GM19351 (cell line): ENCODE data around the gene EPS8.
A peak's percentile ranks its signal among the peaks of the same experiment; 100 is the strongest.

ENCODE experiments used
- ATAC-seq: cut with Tn5 transposase; IDR thresholded peaks from one replicate; pipeline ENCODE4 v1.9.1; 2021; ENCODE audit warnings: mild to moderate bottlenecking, moderate library complexity; ENCODE audit not compliant: unreplicated experiment

Gene EPS8

DNA sequence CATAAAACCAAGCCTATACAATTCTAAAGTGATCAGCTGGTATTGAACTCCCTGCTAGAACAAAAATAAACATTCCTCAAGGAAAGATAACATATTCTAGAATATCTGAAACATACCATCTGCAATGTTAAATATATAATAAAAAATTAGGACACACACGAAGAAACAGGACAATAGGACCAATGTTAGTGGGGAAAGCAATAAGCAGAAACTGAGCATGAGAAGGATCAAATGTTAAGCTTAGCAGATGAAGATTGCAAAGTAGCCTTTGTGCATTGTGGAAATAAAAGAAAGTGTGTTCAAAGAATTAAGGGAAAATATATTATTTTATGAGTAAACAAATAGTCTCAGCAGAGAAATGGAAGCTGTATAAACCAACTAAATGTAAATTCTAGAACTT is 180.8 kb downstream of the EPS8 start:
- no peak for ATAC-seq

DNA sequence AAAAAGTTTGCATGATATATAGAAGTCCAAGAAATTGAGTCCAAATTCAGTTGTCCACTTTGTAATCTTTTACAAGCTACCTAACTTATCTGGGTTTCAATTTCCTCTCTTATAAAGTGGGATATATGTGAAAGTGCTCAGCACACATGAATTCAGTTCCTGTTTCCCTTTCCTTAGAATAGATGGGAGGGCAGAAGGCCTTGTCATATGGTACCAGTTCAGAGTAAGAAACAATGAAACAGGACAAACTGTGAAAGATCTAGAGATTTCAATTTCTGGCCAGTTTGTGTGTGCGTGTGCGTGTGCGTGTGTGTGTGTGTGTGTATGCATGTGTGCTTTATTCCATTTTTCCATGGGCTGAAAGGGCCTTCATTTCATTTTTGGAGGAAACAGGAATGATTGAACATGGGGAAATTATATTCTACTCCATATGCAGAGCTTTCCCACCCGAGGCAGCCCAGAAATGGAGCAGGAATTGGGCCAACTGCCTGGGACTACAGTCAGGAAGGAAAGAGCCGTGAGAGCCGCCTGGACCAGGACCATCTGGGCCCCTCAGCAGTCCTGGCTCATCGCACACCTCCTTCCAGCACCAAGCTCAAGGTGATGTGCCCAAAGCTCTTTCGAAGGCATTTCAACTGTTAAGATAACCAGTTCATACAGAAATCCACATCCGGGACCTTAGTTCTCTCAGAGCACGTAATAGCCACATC is 183.2 kb downstream of the EPS8 start:
- no peak for ATAC-seq

DNA sequence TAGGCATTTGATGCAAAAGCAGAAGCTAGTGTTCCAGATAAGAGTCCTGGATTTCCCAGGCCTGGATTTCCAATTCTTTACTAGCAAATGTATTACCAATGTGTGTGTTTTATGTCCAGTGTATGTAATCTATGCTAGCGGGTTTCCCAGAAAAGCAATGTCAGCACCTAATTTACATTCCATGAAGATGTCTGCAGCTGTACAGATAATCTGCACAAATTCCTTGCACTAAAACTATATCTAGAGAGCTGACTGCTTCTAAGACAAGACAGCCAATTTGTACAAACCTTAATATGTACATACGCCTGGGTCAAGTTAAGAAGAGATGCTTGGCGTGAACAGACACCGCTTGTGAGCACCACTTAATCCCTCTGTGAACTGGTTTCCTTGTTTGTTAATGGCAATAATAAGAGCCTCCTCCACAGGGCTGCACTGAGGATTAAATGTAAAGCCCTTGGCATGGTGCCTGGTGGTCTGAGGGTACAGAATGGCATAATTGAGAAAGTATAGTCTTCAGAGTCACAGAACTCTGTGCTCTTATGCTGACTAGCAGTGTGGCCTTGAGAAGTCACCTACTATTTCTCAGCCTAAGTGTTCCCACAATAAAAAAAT is 185.6 kb downstream of the EPS8 start:
- no peak for ATAC-seq

DNA sequence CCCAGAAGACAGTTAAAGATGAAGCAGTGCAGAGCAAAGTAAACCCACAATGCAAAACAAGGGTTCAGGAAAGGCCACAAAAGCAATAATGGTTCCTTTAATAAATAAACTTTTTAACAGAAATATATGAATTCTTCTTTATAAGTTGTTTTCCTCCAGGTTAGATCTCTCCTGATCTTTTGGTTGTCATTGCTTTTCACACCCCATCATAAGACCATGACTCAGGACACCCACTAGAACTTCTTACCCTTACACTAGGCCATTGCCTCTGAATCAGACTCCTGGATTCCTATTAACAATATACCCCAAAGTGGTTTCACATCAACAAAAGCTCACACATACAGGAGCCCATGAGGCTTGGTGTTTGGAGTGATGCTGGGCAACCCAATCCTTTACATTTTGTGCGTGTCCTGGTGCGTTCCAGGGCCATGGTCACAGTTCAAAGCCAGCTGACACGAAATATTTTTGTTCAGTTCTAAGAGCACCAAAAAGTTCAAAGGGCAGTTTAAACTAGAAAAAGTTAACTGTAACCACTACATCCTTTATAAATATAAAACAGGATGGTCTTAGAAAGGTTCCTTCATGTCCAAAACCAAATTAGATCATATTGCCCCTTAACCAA is 187.0 kb downstream of the EPS8 start:
- no peak for ATAC-seq

DNA sequence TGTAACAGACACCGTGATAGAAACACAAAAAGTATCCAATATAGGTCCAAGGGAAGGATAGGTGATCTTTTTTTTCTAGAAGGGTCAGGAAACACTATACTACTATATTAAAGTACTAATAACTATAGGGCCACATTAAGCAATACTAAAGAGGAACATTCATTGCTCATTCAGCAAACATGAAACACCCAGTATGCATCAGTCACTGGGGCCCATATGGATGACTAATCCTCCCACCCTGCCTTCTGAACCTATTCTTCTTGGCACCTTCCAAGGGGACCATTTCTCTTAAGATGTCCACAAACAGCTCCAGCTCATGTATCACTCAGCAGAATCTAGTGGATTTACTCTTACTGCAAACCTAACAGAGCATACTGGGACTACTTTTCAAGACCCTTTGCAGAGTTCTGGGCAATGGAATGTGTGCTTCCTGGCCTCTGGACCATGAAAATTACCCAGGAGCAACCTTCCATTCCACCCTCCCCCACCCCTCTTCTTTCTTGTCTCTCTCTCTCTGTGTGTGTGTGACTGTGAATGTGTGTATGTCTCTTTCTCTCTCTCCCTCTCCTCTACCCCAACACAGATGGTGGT is 187.9 kb downstream of the EPS8 start:
- no peak for ATAC-seq

DNA sequence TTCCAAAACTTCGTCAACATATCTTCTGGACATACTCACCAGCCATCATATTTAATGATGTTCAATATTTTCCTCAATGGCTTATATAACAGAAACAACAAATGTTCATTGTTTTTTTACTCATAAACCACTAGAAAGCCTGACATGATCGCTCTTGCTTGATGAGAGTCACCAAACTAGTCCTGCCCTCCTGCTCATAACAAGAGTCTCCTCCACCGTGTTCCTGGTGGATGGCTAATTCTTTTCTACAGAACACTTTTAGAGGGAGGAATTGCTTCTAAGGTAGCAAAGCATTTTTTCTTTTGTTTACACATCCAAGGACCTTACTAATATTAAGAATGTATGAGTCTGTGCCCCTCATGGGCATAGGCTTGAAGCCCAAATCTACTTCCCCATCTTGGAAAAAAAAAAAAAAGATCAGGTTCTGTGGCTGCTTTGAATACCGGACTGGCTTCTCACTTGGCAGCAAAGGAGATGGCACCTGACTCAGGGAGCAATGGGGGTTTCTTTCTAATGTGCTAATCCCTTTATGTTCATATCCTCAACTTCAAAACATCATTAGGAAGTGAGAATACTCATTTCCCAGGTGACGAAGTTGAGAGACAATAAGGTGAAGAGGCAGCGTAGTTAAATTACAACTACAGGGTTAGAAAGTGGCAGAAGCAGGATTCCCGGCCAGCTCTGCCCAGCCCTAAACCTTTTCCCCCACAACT is 188.8 kb downstream of the EPS8 start:
- ATAC-seq = no peak

DNA sequence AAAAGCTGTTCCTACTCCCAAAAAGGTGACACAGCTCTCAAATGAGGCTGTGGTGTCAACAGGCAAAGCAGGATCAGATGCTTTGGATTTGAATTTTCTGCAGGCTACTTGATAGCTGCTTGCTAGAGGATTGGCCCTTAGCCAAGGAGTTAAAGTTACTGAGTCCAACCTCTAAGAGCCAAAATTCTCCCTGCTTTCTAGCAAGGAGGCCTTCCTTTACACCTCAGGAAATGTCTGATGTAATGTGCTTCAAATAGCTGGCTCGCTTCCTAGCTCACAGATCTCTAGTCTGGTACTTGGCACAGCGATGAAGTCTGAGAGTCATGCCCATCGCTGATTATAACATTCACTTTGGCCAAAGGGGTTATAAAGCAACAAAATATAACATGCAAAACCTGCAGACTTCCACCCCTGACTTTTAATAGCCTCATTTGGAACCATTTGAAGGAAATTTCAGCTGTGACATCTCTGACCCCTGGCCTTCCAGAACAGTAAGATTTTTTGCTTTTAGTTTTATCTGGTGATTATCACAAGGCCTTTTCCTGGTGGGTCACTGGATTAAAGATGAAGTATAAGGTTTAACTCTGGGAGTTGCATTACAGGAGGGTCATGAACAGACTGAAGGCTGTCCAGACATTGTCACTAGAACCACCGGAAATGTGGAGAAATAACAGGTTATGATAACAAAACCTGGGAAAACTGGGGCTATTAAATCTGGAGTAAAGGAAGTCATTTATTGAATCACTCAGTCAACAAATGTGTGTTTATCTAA is 189.7 kb downstream of the EPS8 start:
- ATAC-seq = no peak

DNA sequence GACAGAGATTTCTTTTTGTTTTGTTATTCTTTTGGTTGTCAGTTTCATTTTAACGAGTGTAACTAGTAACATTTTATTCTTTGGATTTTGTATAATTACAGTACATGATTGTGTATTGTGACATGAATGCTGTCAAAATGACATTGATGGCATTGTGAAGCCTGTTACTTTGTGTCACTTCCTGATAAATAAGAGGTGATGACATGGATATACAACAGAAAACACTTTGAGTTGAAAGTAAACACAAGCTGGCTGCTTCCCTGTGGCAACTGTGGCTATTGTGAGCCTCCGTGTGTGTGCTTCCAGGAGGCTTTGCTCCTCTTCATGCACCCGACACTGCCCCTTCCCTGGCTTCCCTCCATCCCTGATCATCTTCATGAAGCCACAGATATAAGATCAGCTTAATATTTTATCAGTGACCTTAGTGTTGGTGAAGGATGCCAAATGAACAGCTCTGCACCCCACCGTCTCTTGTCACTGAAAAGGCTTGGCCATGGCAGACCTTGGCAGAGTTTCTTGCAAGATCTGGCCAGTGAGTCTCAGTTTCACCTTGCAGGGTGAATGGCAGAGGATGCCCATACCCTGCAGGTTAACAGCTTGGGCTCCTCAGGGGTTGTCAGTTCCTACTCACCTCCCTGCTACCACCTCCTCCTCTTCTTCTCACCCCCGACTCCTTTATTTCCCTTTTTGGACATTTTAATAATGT is 191.9 kb downstream of the EPS8 start:
- no peak for ATAC-seq

DNA sequence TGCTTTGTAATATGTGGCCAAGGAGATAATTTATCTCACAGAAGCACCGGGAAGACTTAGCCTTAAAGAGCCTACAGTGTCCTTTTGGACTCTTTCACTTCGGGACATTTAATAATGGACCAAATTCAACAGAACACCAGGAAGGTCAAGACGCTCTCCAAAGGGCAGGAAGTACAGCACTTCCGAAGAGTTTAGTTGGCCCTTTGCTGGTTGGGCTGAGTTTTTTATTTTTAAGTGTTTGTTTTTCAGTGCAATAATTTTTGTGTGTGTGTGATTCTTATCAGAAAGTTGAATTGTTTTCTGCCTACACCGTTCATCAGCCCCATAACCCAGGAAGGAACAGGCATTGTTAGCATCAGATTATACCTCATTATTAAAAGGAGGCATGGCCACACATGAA is 193.0 kb downstream of the EPS8 start:
- no peak for ATAC-seq

DNA sequence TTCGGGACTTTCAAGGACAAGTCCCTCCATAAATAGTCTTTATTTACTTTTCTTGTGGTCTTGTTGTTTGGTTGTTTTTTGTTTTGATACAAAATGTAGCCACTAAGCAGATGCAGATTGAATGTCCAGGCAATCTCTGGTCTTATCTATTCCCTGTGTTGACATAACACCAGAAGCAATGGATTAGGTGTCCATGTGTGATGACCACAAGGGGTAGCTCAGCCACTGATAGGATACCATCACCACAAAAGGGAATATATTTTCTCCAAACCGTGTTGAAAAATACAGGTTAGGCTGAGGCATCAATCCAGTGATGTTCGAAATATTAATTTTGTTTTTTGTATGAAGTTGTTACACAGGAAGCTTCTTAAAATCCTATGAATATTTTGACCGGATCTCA is 196.3 kb downstream of the EPS8 start:
- ATAC-seq = no peak

DNA sequence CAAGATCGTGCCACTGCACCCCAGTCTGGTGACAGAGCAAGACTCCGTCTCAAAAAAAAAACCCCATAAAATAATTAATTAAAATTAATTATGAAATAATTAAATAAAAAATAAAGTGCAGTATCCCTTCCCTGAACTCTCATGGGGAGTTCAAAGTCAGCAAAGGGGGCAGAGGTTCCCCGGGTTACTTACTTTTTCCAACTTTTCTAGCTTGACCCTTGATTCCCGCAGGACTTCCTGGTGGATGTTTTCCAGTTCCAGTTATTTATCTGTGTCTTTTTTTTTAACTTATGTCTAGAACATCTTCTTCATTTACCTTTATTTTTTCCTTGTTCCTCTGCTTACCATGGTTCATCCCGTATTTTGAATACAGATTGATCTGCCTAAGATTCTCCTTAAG is 197.4 kb downstream of the EPS8 start:
- ATAC-seq = no peak

DNA sequence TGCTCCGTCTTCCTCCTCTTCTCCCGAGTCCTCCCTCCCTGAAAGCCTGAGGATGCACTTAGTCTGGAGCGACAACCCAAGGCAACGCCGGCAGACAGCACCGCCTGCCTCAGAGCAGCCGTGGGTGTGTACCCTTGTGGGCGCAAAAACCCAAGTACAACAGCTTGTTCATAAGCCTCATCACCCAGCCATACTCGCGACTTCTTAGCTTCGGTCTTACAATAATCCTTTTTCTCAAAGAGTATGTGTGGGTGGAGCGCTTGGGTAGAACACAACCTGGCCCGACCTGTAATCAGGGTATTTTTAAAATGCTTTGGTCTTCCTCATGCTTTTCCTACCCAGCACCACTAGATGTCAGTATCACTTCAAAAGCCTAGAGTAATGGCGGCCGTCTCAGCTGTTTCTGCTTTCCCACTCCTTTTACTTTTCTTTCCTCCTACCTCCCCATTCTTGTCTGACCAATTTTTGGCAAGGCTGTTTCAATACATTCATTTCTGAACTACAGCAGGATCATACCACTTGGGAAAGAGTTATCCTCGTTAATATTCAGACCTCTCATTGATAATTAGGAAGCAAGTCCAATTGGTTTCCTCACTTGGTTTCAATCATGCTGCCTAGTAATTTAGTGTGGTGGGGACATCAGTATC is 198.9 kb downstream of the EPS8 start:
- peak; percentile 97 for ATAC-seq

DNA sequence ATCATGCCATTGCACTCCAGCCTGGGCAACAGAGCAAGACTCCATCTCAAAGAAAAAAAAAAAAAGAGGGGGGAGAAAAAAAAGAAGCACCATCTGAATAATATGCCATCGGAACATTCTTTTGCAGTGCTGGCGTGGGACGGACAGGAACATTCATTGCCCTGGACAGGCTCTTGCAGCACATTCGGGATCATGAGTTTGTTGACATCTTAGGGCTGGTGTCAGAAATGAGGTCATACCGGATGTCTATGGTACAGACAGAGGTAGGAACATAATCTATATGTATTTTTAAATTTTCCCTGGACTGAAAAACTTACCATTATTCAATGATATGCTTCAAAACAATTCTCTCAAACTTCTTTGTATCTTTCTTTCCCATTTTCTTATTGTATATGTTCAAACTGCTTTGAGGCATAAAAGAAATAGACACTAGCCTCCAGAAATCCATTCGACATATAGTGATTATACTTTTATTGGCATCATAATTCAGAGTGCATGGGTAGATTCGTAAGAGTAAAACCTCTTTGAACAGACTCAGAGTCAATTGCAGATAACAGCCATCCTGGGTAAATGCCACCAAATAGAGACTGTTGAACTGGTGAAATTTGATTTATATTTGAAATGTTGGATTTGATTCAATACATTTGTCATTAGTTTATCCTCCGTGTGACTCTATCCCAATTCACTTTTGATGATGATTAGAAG is 199.7 kb downstream of the EPS8 start:
- ATAC-seq = no peak

DNA sequence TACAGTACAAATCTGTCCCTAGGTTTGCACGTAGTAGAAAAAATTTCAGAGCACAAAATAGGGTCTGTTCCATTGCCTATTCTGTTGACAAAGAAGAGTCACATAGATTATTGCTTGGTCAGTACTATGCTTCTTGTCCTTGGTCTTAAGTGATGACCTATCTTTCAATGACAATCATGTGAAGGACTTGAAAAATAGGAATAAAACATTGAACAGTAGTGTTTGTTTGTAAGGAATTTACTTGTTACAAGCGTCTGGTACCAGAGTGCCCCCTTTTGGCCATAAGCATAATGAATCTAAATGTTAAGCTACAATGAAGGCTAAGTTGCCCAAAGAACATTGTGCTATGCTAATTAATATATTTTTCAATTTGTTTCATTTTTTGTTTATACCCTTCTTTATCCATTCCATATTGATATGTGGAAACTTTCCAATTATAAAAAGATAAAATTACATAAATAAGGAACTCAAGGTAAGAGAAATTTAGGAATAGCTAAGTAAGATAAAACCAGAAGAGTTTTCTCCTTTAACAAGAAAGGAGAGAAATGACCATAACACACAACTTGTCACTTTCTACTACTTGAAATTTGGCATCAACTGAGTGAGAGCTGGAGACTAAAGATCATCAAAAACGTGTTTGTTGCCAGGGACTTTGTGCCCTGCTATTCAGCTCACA is 204.7 kb downstream of the EPS8 start:
- ATAC-seq = peak; percentile 62

DNA sequence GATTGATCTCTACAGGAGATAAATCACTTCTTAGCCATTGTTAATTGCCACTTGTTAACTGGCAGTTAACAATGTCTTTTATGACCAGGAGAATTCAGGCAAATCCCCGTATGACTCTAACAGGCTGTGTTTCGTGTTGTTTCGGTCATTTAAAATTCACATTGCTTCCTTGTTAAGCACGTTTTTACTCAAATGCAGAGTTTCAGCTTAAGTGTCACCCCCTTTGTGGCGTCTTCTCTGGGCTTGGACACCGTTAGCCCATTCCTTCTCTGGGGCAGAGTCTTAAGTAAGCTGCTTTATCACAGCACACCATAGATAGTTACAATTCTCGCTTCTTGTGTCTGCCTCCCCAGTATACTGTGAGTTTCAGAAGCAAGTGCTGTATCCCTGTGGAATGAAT is 205.4 kb downstream of the EPS8 start:
- ATAC-seq = peak; percentile 36

DNA sequence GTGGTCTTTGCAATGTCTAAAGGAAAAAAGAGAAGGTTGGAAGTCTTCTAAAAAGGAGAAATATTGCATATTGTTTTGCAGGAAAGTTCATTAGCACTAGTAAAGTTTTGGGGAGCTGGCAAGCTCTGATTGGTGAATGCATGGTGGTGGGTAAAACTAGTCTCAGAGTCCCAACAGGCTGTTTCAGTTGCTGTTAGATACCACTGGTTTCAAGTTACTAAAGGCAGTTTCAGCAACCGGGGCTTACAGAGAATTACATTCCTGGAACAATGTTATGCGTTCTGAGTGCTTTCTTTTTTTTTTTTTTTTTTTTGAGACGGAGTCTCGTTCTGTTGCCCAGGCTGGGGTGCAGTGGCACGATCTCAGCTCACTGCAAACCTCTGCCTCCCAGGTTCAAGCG is 208.2 kb downstream of the EPS8 start:
- no peak for ATAC-seq

DNA sequence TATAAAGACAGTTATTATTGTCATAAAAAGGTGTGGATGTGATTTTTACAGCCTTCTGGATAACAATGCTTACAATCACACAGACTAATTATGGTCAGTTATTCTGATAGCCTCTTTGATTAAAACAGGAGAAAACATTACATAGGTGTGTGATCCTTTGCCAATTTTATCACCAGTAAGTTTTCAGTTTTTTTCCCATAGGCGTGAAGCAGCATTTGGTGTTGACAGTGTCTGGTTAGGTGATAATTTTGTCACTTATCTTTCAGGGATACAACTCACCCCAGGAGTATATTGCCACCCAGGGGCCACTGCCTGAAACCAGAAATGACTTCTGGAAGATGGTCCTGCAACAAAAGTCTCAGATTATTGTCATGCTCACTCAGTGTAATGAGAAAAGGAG is 208.8 kb downstream of the EPS8 start:
- ATAC-seq = no peak
